ENCODE results near the gene RFX4.

DNA sequence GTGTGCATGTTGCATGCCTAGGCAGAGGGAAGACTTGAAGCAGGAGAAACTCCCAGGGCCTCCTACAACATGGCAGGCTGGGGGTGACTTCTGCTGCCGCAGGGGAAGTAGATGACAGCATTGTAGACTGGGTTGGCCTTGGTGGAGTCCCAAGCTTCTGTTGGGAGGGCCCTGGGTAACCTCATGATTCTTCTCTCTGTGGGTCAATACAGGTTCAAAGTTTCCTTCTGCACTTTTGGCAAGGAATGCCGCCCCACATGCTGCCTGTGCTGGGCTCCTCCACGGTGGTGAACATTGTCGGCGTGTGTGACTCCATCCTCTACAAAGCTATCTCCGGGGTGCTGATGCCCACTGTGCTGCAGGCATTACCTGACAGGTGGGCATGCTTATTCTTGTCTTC is 113.3 kb downstream of the RFX4 start:
- TF ChIP-seq POLR2A (IDR thresholded peaks at IDR 0.05; ENCODE audit: low read length) (no peak), GATA1 (IDR thresholded peaks at IDR 0.05; ENCODE audit: low read depth, low read length) (no peak)

All from erythroblast (primary cell).